Keratinocyte (primary cell): ENCODE results near the gene ZBTB21.

ENCODE experiments used
- EZH2 ChIP-seq: IDR thresholded peaks from one replicate; pipeline ENCODE4 v1.6.1; 2012; ENCODE audit warnings: inconsistent platforms, mild to moderate bottlenecking, low read length, moderate library complexity
- TF ChIP-seq, protein P1 (sequence below), 3 experiments: IDR thresholded peaks in 1 of 3; conservative IDR thresholded peaks in 1 of 3; optimal IDR thresholded peaks in 1 of 3; 2 replicates in 2 of 3; 3 replicates in 1 of 3; pipeline versions ENCODE3 to v1.5.1; 2011; ENCODE audit warnings: low read length in 3 of 3, mild to moderate bottlenecking in 3 of 3, moderate library complexity in 2 of 3, control low read depth in 1 of 3, inconsistent platforms in 1 of 3; ENCODE audit not compliant: insufficient read depth in 2 of 3; ENCODE audit errors: extremely low read depth in 1 of 3

- TF ChIP-seq, protein P1, sequence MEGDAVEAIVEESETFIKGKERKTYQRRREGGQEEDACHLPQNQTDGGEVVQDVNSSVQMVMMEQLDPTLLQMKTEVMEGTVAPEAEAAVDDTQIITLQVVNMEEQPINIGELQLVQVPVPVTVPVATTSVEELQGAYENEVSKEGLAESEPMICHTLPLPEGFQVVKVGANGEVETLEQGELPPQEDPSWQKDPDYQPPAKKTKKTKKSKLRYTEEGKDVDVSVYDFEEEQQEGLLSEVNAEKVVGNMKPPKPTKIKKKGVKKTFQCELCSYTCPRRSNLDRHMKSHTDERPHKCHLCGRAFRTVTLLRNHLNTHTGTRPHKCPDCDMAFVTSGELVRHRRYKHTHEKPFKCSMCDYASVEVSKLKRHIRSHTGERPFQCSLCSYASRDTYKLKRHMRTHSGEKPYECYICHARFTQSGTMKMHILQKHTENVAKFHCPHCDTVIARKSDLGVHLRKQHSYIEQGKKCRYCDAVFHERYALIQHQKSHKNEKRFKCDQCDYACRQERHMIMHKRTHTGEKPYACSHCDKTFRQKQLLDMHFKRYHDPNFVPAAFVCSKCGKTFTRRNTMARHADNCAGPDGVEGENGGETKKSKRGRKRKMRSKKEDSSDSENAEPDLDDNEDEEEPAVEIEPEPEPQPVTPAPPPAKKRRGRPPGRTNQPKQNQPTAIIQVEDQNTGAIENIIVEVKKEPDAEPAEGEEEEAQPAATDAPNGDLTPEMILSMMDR (optimal IDR thresholded peaks at IDR 0.05 in 1 of 3, IDR thresholded peaks at IDR 0.05 in 1 of 3, conservative IDR thresholded peaks at IDR 0.05 in 1 of 3; ENCODE audit: extremely low read depth in 1 of 3, insufficient read depth in 2 of 3, low read length in 3 of 3): peak in 2 of 3 experiments; percentile 62 to 63
- TF ChIP-seq EZH2: no peak
Observed at GRCh38 chr21:41957991-41958766, 52.0 kb downstream of the ZBTB21 start.
